HG03565 (cell line): Measurements from ENCODE around the gene CD300H.
"Not testable (repeated sequence)": the region's sequence is repeated elsewhere in the genome, so short reads cannot be mapped to it uniquely, and the experiment has no call there.

Experiments used
- ATAC-seq: cut with Tn5 transposase; IDR thresholded peaks from one replicate; pipeline ENCODE4 v1.9.1; 2021; ENCODE audit warnings: mild to moderate bottlenecking, moderate library complexity; ENCODE audit not compliant: unreplicated experiment

The CD300H gene

DNA sequence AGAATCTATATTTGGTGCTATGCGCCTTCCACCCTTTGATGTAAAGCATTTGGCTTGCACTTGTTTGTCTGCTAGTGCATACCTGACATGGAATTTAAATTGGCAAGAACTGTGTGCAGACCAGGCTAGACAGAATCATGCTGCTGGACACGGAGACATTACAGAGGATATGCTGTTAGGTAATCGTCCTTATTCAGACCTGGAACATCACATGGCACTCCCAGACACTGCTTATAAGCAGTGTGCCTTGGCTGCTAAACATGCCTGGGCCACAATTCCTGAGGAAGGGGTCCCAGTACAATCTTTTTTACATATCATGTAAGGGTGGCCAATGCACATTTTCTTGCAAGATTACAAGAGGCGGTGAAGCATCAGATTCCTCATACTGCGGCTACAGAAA lies 18.4 kb upstream of the CD300H start:
- no peak for ATAC-seq

- no peak for ATAC-seq
Observed at GRCh38 chr17:74584292-74585060, 17.2 kb upstream of the CD300H start.

GRCh38 chr17:74582633-74583032 lies 15.3 kb upstream of the CD300H start:
- ATAC-seq, result no peak

DNA sequence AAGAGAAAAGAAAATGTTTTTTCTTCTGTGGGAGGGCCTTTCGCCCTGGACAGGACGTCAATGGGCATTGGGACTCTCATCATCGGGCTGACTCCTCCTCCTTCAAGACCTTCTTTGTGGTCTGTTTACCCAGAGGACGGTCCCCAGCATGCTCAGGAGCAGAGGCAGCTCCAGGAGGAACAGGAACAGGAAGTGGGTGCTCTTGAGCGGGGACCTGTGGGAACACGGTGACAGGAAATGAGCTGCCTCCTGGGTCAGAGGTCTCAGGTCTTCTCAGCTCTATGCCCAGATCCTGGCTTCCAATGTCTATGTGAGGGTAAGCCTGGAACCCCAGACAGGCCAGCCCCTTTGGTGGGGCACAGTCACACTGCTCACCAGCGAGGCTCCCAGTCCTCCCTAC lies 12.6 kb upstream of the CD300H start:
- no peak for ATAC-seq

DNA sequence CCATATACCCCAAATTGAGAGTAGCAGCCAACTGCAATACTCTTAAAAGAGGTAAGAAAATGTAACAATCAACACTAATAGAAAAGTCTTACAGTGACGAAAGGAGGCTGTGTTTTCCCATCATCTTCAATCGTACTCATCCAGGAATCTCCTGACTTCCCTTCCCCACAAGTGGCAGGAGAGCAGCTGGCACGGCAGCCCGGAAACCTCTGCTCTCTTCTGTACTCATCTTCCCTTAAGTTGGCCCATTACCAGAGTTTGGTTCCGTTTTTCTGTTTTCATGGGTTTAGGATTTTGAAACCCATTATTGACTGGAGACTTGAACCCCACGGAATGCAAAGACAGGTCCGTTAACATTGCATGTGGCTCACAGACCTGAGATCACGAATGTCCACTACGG lies 11.7 kb upstream of the CD300H start:
- no peak for ATAC-seq

DNA sequence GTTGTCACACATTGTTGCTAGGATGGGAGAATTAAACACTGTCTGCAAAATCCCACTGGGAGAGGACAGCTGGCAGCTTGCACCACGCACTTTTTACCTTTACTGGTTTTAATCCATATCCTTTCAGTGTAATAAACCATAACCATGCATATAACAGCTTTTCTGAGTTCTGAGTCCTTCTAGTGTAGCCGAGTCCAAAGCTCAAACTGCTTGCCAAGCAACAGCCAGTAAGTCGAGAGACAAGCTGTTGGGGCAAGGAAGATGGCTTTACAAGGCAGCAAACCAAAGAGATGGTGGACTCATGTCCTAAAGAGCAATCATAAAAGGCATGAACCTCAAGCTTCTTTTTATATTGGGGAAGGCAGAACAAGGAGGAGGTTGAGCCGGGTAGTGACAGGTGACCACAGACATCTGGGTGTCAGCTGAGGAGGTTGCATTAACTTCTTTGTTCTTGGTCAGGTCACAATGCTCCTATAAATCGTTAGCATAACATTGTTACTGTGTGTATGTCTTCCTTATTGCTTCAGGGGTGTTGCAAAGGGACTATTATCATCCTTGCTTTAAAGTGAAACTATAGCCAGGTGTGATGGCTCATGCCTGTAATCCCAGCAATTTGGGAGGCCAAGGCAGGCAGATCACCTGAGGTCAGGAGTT lies 7.3 kb upstream of the CD300H start:
- no peak for ATAC-seq

DNA sequence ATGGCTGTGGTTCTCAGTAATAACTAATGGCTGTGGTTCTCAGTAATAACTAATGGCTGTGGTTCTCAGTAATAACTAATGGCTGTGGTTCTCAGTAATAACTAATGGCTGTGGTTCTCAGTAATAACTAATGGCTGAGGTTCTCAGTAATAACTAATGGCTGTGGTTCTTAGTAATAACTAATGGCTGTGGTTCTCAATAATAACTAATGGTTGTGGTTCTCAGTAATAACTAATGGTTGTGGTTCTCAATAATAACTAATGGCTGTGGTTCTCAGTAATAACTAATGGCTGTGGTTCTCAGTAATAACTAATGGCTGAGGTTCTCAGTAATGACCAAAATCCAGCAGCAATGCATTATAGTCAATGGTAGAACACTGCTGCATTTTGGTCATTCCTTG lies 6.3 kb upstream of the CD300H start:
- ATAC-seq, result not testable (repeated sequence)

DNA sequence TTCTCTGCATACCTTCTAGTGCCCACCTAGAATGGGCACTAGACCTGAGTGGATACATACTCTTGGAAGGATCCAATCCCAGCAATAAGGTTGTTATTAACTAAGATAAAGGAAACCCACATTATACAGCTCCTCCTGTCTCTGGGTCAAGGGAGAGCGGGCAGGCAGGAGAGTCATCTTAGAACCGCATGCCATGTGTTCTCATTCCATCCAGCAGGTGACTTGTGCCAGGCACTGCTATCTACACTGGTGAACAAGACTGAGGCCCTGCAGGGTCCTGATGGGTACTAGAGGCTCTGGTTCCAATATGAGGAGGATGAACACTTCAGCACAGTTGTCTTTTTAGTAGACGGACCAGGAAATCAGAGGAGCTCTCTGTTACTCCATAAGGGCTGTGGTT lies 5.9 kb upstream of the CD300H start:
- ATAC-seq, result no peak

DNA sequence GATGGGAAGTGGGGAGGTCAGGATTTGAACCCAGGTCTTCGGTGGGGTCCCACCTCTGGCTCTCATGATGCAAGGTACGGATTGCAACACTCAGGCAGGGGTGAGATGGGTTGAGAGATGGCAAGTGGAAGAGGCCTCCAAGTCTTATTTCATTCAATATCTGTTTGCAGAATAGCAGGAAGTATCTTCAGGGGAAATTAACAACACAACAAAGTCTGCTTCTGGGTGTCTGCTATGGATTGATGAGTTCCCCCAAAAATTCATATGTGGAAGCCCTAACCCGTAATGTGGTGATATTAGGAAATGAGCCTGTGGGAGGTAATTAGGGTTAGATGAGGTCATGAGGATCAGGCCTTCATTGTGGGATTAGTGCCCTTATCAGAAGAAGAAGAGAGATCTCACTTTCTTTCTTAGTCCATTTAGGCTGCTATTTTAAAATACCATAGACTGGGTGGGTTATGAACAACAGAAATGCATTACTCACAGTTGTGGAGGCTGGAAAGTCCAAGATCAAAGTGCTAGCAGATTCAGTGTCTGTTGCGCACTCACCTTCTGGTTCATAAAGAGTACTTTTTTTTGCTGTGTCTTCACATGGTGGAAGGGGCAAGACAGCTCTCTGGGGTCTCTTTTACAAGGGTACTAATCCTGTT lies 4.4 kb upstream of the CD300H start:
- no peak for ATAC-seq

- ATAC-seq, result no peak
Observed at GRCh38 chr17:74569020-74570003, 2.0 kb upstream of the CD300H start.

- ATAC-seq, result no peak
Observed at GRCh38 chr17:74568106-74568873, 981 bp upstream of the CD300H start.

- ATAC-seq, result no peak
Observed at GRCh38 chr17:74566132-74566753, 1.1 kb downstream of the CD300H start.

DNA sequence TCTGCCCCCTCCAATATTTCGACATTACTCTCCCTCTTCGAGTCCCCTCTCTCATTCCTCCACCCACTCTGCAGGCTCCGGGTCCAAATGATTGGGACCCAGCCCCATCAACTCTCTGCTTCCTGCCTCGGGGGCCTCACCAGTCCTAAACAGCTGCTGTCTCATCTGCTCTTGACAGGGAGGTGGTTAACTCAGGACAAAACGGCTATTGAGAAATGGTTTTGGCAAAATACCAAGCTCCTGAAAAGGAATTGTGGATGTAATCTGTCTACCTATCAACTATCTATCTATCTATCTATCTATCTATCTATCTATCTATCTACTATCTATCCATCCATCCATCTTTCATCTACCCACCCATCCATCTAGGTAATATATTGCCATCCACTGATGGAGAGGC lies 2.2 kb downstream of the CD300H start:
- ATAC-seq, result no peak

DNA sequence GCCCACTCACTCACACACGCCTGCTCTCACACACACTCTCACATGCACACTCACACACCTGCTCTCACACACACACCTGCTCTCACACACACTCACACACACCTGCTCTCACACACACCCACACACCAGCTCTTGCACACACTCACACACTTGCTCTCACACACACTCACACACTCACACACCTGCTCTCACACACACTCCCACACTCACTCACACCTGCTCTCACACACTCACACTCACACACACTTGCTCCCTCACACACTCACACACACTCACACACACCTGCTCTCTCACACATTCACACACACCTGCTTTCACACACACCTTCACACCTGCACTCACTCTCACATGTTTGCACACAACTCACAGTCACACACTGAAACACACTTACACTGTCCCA lies 4.0 kb downstream of the CD300H start:
- no peak for ATAC-seq

DNA sequence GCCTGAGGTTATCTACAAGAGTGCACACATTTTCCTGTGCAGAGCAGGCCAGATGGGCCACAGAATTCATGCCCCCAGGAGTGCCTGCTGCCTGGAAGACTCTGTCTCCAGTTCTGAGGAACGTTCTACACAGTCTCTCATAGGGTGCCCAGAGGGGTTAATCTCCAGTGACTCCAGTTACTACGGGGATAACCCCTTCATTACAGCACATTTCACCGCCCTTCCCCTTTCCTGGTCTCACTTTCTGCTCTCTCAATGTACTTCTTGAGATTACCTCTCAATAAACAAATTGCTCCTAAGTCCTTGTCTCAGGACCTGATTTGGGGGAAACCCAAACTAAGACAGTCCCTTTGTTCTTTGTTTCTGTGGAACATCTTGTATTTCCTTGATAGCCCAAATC lies 5.7 kb downstream of the CD300H start:
- no peak for ATAC-seq

- ATAC-seq, result no peak
Observed at GRCh38 chr17:74558882-74559519, 8.3 kb downstream of the CD300H start.

DNA sequence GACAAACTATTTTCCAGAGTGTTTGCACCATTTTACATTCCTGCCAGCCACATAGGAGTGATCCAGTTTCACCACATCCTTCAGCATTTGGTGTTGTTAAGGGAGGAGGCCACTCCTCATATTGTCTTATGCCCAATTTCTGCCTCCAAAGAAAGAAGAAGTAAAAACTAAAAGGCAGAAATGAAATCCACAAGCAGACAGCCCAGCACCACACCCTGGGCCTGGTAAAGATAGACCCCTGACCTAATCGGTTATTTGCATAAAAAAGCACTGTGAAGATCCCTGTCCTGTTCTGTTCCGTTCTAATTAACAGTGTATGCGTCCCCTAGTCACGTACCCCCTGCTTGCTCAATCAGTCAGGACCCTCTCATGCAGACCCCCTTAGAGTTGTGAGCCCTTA lies 8.9 kb downstream of the CD300H start:
- not testable (repeated sequence) for ATAC-seq

- ATAC-seq, result no peak
Observed at GRCh38 chr17:74555427-74555940, 11.8 kb downstream of the CD300H start.

- ATAC-seq, result no peak
Observed at GRCh38 chr17:74554909-74555308, 12.4 kb downstream of the CD300H start.
